BJ (cell line): ENCODE data around the gene DTX4. TPM values are rescaled to one million over a fixed set of nuclear protein-coding genes. Genes with fewer than 3 reads are reported as not detected.

Experiments
- CTCF ChIA-PET: fragments of 350-600 bp; formaldehyde crosslinking; extraction: SDS; loops from one replicate; lab custom pipeline; 2021; ENCODE audit warnings: antibody characterized with exemption, inconsistent platforms; lab: Yijun Ruan, JAX
- POLR2A ChIA-PET: fragments of 300-600 bp; sonication (Branson Sonifier 250); formaldehyde crosslinking; extraction: SDS; loops from one replicate; lab custom pipeline; 2021; ENCODE audit warnings: antibody characterized with exemption; lab: Charles Lee
- DNase-seq: peaks from one replicate; pipeline ENCODE4 v3.0.0-alpha.2; 2011; ENCODE audit warnings: low read depth
- H3K27me3 ChIP-seq: 2 replicates; pipeline ENCODE4 v1.6.0; 2011; ENCODE audit warnings: low read length; ENCODE audit not compliant: control insufficient read depth, insufficient read depth
- H3K36me3 ChIP-seq: 2 replicates; pipeline ENCODE4 v1.5.1; 2011; ENCODE audit warnings: low read length; ENCODE audit not compliant: control insufficient read depth, insufficient read depth
- H3K4me3 ChIP-seq: 2 replicates; pipeline ENCODE4 v1.5.1; 2011; ENCODE audit warnings: low read depth, mild to moderate bottlenecking, control low read depth, low read length
- polyA plus RNA-seq: library from polyadenylated mRNA; depleted of rRNA; stranded (reverse); fragments of >200 nt; gene quantifications from 2 replicates; pipeline ENCODE4 v1.2.3, GENCODE V29; 2011
- TF ChIP-seq, protein P1 (sequence below): IDR thresholded peaks from 2 replicates; pipeline ENCODE4 v1.5.1; 2011; ENCODE audit warnings: low read depth, mild to moderate bottlenecking, control low read depth, inconsistent platforms, low read length, moderate library complexity; ENCODE audit not compliant: insufficient read depth

DTX4 gene
- polyA plus RNA-seq, 1 experiment: 1.2 TPM

DNA sequence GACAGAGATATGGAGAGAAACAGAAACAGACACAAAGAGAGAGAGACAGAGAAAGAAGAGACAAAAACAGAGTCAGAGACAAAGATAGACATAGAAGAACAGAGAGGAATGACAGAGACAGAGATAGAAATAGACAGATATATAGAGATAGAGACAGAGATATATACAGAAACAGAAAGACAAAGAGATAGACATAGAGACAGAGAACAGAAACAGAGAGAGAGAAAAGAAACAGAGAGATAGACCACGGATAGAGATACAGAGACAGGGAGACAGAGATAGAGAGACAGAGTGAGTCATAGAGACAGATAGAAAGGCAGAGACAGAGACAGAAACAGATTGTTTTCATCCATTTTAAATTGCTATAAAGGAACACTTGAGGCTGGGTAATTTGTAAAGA is 53.1 kb downstream of the DTX4 start:
- ChIA-PET CTCF (interaction anchor here (5.0 kb wide), 1 partner anchor 53 kb away, joined by 23 read pairs; the partner anchor contains the start of gene DTX4), POLR2A (no interaction called here)
- H3K27me3 ChIP-seq: no peaks in the 10 kb centered on the region
- H3K4me3 ChIP-seq: no peak overlapping the region
- TF ChIP-seq, protein P1, sequence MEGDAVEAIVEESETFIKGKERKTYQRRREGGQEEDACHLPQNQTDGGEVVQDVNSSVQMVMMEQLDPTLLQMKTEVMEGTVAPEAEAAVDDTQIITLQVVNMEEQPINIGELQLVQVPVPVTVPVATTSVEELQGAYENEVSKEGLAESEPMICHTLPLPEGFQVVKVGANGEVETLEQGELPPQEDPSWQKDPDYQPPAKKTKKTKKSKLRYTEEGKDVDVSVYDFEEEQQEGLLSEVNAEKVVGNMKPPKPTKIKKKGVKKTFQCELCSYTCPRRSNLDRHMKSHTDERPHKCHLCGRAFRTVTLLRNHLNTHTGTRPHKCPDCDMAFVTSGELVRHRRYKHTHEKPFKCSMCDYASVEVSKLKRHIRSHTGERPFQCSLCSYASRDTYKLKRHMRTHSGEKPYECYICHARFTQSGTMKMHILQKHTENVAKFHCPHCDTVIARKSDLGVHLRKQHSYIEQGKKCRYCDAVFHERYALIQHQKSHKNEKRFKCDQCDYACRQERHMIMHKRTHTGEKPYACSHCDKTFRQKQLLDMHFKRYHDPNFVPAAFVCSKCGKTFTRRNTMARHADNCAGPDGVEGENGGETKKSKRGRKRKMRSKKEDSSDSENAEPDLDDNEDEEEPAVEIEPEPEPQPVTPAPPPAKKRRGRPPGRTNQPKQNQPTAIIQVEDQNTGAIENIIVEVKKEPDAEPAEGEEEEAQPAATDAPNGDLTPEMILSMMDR: no peak
- no peaks in the 10 kb centered on the region for H3K36me3 ChIP-seq
- no peak for DNase-seq

DNA sequence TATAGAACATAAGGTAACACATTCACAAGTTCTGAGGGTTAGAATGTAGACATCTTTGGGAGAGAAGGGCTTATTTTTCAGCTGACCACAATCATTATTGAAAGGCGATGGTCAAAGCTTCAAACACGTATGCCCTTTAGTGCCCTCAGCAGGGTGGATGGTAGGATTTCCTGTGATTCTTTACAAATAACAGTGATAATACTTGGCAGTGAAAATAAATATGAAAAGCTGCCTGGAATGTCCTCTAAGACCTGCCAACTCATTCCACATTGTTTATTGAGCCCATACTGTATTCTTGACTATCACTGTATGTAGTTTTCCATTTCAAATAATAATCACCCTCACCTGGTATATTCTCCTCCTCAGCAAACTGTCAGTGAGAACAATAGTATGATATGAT is 54.5 kb downstream of the DTX4 start:
- ChIA-PET POLR2A (no interaction called here), CTCF (interaction anchor here (1.4 kb wide), 1 partner anchor 68 kb away, joined by 4 read pairs; no protein-coding TSS in a partner anchor)
- Histone ChIP-seq H3K36me3 (no peaks in the 10 kb centered on the region), H3K4me3 (no peak overlapping the region), H3K27me3 (no peaks in the 10 kb centered on the region)
- TF ChIP-seq, protein P1: no peak
- DNase-seq: no peak

DNA sequence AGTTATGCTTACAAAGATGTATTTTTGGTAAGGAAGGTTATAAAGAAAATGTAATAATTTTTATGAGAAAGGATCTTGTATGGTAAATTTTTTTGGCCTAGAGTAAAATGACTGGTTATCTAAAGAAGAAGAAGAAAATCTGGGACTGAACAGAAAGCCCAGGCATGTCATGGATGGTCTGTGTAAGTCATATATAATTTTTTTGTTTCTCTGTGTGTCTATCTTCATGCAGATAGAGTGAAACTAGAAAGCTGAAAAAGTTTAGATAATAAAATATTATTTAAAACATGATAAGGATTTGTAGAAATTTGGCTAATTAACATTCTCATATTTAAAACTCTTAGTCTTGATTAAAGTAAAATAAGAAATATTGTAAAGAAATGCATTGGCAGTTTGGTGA is 68.4 kb downstream of the DTX4 start:
- ChIA-PET POLR2A (no interaction called here), CTCF (no interaction called here)
- Histone ChIP-seq H3K27me3 (no peaks in the 10 kb centered on the region), H3K4me3 (no peak overlapping the region), H3K36me3 (no peaks in the 10 kb centered on the region)
- no peak for DNase-seq
- TF ChIP-seq, protein P1: no peak

DNA sequence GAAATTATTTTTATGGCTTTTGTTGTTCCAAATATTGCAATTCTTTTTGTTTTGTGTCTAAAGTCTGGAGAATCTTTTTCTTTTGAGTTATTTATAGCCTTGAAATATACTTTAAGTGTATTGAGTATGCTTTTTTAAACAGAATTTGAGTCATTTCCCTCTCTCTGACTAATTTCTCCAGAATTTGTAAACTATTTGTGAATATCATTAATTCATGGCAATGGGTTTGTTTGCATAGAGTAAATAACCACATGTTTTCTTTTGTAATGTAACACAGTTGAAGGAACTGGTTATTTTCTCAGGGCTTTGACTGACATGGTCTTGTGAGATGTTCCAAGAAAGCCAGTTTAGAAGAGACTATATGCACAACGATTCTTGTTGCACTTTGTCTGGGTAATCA is 71.7 kb downstream of the DTX4 start:
- POLR2A ChIA-PET: no interaction called here
- Histone ChIP-seq H3K27me3 (no peaks in the 10 kb centered on the region), H3K4me3 (no peak overlapping the region), H3K36me3 (no peaks in the 10 kb centered on the region)
- TF ChIP-seq, protein P1: no peak
- CTCF ChIA-PET: no interaction called here
- no peak for DNase-seq

DNA sequence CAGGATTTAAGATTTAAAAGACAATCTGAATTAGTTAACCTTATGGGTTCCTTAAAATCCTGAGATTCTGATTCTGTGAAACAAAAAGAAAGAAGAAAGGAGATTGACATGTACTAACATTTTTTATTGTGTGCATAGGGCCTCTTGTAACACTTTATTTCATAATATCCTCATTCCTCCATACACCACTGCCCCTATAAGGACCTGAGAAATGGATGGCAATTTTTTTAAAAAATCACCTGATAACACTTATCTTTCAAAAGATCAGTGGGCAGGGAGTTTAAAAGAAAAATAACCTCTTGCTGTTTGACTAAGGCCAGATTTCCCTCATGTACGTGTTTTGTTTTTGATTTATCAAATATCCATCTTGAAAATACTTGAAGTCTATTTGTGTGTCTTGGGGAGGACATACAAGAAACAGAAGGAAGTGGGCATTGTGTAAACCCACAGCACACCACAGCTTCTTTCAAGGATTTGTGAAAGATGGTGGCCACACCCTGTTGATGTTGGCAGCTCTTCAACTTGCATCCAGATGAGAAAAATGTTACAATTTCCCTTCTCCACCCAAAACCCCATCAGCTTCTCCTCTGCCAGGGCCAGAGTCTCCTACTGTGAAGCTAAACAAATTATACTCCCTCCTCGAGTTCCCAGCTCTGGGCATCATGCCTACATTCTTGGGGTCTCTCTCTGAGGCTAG is 75.7 kb downstream of the DTX4 start:
- TF ChIP-seq, protein P1: no peak
- no peak overlapping the region for H3K4me3 ChIP-seq
- ChIA-PET POLR2A (no interaction called here), CTCF (no interaction called here)
- no peaks in the 10 kb centered on the region for H3K27me3 ChIP-seq
- no peaks in the 10 kb centered on the region for H3K36me3 ChIP-seq
- no peak for DNase-seq
